ENCODE measurements around the gene PHTF2. TPM values are rescaled to one million over a fixed set of nuclear protein-coding genes. Genes with fewer than 3 reads are reported as not detected.
"Not testable (repeated sequence)": the region's sequence is repeated elsewhere in the genome, so short reads cannot be mapped to it uniquely, and the experiment has no call there.

PHTF2 gene
- total and polyA plus RNA-seq, 3 donors from 2014 or later: 13.9 to 35.3 (median 26.6) TPM

- Histone ChIP-seq H3K9me3 (no peaks in the 10 kb centered on the region), H3K36me3 (ENCODE audit: low read depth, missing control alignments) (no peaks in the 10 kb centered on the region), H3K4me1 (no peaks in the 10 kb centered on the region), H3K27me3 (no peaks in the 10 kb centered on the region), H3K27ac (no peak overlapping the region), H3K4me3 (no peak overlapping the region)
- DNase-seq: no peak
- intact Hi-C loops (cut with DNase I; ENCODE audit: low total_unique reads): no loop called here
- 66 to 68% methylated on average over 6 of the region's 6 CpGs for WGBS, 2 donors
- TF ChIP-seq CTCF (IDR thresholded peaks at IDR 0.05): no peak
- TF ChIP-seq POLR2A (IDR thresholded peaks at IDR 0.05): no peak
Observed at GRCh38 chr7:77995717-77996116, 197.1 kb downstream of the PHTF2 start.

DNA sequence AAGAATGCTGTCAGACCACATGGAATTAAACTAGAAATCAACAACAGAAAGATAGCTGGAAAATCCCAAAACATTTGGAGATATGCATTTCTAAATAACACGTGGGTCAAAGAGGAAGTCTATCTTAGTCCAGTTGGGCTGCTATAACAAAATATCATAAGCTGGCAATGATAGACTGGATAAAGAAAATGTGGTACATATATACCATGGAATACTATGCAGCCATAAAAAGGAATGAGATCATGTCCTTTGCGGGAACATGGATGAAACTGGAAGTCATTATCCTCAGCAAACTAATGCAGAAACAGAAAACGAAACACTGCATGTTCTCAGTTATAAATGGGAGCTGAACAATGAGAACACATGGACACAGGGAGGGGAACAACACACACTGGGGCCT, 200.6 kb downstream of the PHTF2 start:
- H3K27ac ChIP-seq; DNase-seq; H3K27me3 ChIP-seq; H3K4me1 ChIP-seq; H3K9me3 ChIP-seq; H3K4me3 ChIP-seq; H3K36me3 ChIP-seq (ENCODE audit: low read depth, missing control alignments); intact Hi-C loops (cut with DNase I; ENCODE audit: low total_unique reads): not testable (repeated sequence)
- WGBS, 2 donors: 60 to 75% methylated on average over 3 of the region's 3 CpGs

DNA sequence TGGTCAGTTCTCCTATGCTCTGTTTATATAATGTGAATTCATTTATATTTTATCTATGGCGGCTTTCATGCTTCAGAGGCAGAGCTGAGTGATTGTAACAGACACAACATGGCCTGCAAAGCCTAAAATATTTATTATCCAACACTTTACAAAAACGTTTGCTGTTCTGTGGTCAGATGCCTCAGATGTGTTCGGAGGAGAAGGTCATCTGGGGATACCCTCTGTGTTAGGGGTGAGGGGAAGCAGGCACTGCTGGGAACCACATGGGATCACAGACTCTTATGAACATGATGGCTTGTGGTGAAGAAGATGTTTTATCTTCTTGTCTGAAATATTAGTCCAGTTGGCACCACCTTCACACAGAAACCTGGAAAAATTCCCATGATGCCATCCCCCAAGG, 203.4 kb downstream of the PHTF2 start:
- H3K4me3 ChIP-seq: no peak overlapping the region
- H3K36me3 ChIP-seq (ENCODE audit: low read depth, missing control alignments): no peaks in the 10 kb centered on the region
- TF ChIP-seq CTCF (IDR thresholded peaks at IDR 0.05) (no peak), POLR2A (IDR thresholded peaks at IDR 0.05) (no peak)
- no peak for DNase-seq
- no peak overlapping the region for H3K27ac ChIP-seq
- H3K9me3 ChIP-seq: no peaks in the 10 kb centered on the region
- intact Hi-C loops (cut with DNase I; ENCODE audit: low total_unique reads): no loop called here
- 70 to 75% methylated on average over 3 of the region's 3 CpGs for WGBS, 2 donors
- no peaks in the 10 kb centered on the region for H3K4me1 ChIP-seq
- no peaks in the 10 kb centered on the region for H3K27me3 ChIP-seq

DNA sequence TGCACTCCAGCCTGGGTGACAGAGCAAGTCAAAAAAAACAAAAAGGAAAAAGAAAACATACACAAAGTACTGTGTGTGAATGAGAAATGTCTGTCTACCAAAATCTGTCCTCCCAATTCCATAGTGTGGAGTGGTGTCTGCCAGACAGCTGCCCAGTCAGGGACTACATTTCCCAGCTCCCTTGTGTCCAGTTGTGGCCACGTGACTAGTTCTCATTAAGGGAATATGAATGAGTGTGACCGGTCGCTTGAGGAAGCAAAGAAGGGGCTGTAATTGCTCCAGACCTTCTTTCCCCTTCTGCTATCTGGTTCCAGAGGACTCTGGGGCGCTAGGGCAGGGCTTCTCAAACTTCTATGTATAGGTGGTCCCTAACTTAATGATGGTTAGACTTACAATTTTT, 204.1 kb downstream of the PHTF2 start:
- 91 to 97% methylated on average over 4 of the region's 4 CpGs for WGBS, 2 donors
- Histone ChIP-seq H3K27ac (no peak overlapping the region), H3K36me3 (ENCODE audit: low read depth, missing control alignments) (no peaks in the 10 kb centered on the region), H3K4me1 (no peaks in the 10 kb centered on the region), H3K9me3 (no peaks in the 10 kb centered on the region), H3K4me3 (no peak overlapping the region), H3K27me3 (no peaks in the 10 kb centered on the region)
- intact Hi-C loops (cut with DNase I; ENCODE audit: low total_unique reads): no loop called here
- DNase-seq: no peak
- TF ChIP-seq CTCF (IDR thresholded peaks at IDR 0.05) (no peak), POLR2A (IDR thresholded peaks at IDR 0.05) (no peak)

- H3K36me3 ChIP-seq (ENCODE audit: low read depth, missing control alignments): no peaks in the 10 kb centered on the region
- H3K27ac ChIP-seq: no peak overlapping the region
- no peaks in the 10 kb centered on the region for H3K27me3 ChIP-seq
- no peak for DNase-seq
- intact Hi-C loops (cut with DNase I; ENCODE audit: low total_unique reads): no loop called here
- TF ChIP-seq POLR2A (IDR thresholded peaks at IDR 0.05) (no peak), CTCF (IDR thresholded peaks at IDR 0.05) (no peak)
- 95 to 97% methylated on average over 10 of the region's 10 CpGs for WGBS, 2 donors
- no peak overlapping the region for H3K4me3 ChIP-seq
- H3K4me1 ChIP-seq: no peaks in the 10 kb centered on the region
- no peaks in the 10 kb centered on the region for H3K9me3 ChIP-seq
Observed at GRCh38 chr7:78006063-78006755, 207.6 kb downstream of the PHTF2 start.

Small RNA genes lying within 50 kb of the gene (small RNA-seq; reads per million reads assigned to genes)
- 0 reads per million in 2 donors for gene RF00019

Other genes starting within 250 kb of the PHTF2 start
- gene RSBN1L, start 102.3 kb upstream of the PHTF2 start, total RNA-seq: 10 to 100 TPM; 38.1 to 40.1 TPM
- 33.0 TPM for gene RSBN1L, start 102.3 kb upstream of the PHTF2 start, polyA plus RNA-seq (ENCODE audit: insufficient read depth, low read depth, low replicate concordance)
- gene TMEM60, start 339 bp upstream of the PHTF2 start, total RNA-seq: 10 to 100 TPM; 21.7 to 31.4 TPM
- gene TMEM60, start 339 bp upstream of the PHTF2 start, polyA plus RNA-seq (ENCODE audit: insufficient read depth, low read depth, low replicate concordance): 27.9 TPM

Measured in testis (tissue), 3 donors.